Measurements from ENCODE around the gene DDR2.

DDR2 gene

DNA sequence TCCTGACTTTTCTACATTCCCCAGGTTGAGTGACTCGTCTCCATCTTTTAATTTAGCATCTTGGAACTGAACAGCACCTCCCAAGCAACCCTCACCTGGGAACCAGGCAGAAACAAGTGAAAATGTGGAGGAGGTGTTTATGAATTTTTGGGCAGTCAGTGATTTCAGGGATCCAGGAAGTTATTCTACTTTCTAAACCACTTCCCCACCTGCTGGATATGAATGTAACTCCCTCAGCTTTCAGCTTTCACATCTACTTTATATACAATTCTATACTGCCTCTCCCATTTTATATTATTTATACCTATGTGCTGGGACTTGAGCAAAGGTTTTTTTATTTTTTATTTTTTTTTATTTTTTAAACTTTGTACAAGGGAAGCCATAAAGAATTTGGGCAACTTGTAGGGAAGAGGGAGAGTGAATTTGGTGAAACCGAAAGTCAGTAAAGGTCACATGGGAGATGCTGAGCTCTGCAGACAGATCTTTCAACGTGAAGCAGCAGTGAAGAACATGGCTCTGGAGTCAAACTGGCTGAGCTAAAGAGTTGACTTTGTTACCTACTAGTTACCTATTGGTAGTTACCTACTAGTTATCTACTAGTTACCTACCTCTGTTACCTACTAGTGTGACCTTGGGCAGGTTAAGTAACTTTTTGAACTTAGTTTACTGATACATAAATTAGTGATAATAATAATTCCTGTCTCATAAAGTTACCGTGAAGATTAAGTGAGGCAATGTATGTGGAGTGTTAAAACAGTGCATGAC is 45.5 kb downstream of the DDR2 start:
- Histone ChIP-seq H3K9ac (no peak overlapping the region), H4K20me1 (ENCODE audit: insufficient read depth) (no peaks in the 10 kb centered on the region), H3K36me3 (ENCODE audit: insufficient read depth) (no peaks in the 10 kb centered on the region), H2AFZ (ENCODE audit: low read depth) (no peak overlapping the region), H3K27me3 (ENCODE audit: insufficient read depth, low read depth) (no peaks in the 10 kb centered on the region), H3K27ac (no peak overlapping the region), H3K4me1 (ENCODE audit: low read depth, poor library complexity, severe bottlenecking) (peaks cover 10% of the 10 kb centered on the region), H3K79me2 (ENCODE audit: insufficient read depth, low read depth) (no peaks in the 10 kb centered on the region), H3K4me3 (IDR thresholded peaks at IDR 0.05; ENCODE audit: insufficient read depth, low read depth, low read length) (no peak overlapping the region), H3K4me2 (peak overlapping the region; percentile 27; the same call in 1 of the 2 replicates)
- TF ChIP-seq, protein P1, sequence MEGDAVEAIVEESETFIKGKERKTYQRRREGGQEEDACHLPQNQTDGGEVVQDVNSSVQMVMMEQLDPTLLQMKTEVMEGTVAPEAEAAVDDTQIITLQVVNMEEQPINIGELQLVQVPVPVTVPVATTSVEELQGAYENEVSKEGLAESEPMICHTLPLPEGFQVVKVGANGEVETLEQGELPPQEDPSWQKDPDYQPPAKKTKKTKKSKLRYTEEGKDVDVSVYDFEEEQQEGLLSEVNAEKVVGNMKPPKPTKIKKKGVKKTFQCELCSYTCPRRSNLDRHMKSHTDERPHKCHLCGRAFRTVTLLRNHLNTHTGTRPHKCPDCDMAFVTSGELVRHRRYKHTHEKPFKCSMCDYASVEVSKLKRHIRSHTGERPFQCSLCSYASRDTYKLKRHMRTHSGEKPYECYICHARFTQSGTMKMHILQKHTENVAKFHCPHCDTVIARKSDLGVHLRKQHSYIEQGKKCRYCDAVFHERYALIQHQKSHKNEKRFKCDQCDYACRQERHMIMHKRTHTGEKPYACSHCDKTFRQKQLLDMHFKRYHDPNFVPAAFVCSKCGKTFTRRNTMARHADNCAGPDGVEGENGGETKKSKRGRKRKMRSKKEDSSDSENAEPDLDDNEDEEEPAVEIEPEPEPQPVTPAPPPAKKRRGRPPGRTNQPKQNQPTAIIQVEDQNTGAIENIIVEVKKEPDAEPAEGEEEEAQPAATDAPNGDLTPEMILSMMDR (conservative IDR thresholded peaks at IDR 0.05; ENCODE audit: low read depth, low read length) = no peak; the same call in 1 of the 2 replicates

DNA sequence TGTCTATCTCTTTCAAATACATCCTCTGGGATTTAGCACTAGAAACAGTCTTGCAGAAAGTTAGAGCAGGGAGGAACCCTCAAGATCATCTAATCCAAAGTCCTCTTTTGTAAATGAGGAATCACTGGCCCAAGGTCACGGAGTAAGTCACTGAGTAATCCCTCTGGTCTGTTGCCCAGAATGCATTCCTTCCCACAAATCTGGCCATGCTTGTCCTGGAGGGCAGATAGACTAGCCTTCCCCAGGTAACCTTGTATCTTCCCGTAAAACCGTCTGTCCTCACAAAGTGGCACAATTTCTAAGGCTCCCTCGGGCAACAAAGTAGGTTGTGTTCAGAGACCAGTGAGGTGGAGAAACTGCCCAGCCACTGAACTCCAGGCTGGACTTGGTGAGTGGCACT is 46.2 kb downstream of the DDR2 start:
- Histone ChIP-seq H3K4me2 (peak overlapping the region; percentile 27; the same call in 1 of the 2 replicates), H3K9ac (no peak overlapping the region), H3K27ac (no peak overlapping the region), H3K4me3 (IDR thresholded peaks at IDR 0.05; ENCODE audit: insufficient read depth, low read depth, low read length) (no peak overlapping the region), H3K27me3 (ENCODE audit: insufficient read depth, low read depth) (no peaks in the 10 kb centered on the region), H3K36me3 (ENCODE audit: insufficient read depth) (no peaks in the 10 kb centered on the region), H4K20me1 (ENCODE audit: insufficient read depth) (no peaks in the 10 kb centered on the region), H3K4me1 (ENCODE audit: low read depth, poor library complexity, severe bottlenecking) (peaks cover 10% of the 10 kb centered on the region), H3K79me2 (ENCODE audit: insufficient read depth, low read depth) (no peaks in the 10 kb centered on the region), H2AFZ (ENCODE audit: low read depth) (no peak overlapping the region)
- TF ChIP-seq, protein P1 (conservative IDR thresholded peaks at IDR 0.05; ENCODE audit: low read depth, low read length) = no peak

DNA sequence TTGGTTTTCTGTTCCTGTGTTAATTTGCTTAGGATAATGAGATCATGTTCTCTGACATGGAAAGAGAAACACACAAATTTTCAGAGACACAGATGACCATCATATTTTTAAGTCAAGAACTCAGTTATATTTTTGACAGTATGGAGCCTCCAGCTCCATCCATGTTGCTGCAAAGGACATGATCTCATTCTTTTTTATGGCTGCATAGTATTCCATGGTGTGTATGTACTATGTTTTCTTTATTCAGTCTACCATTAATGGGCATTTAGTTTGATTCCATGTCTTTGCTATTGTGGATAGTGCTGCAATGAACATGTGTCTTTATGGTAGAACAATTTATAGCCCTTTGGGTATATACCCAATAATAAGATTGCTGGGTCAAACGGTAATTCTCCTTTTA is 47.0 kb downstream of the DDR2 start:
- H3K79me2 ChIP-seq (ENCODE audit: insufficient read depth, low read depth) = no peaks in the 10 kb centered on the region
- H3K27me3 ChIP-seq (ENCODE audit: insufficient read depth, low read depth) = no peaks in the 10 kb centered on the region
- no peak overlapping the region for H3K4me3 ChIP-seq (IDR thresholded peaks at IDR 0.05; ENCODE audit: insufficient read depth, low read depth, low read length)
- TF ChIP-seq, protein P1 (conservative IDR thresholded peaks at IDR 0.05; ENCODE audit: low read depth, low read length) = no peak
- peaks cover 10% of the 10 kb centered on the region for H3K4me1 ChIP-seq (ENCODE audit: low read depth, poor library complexity, severe bottlenecking)
- H3K9ac ChIP-seq = no peak overlapping the region
- H2AFZ ChIP-seq (ENCODE audit: low read depth) = no peak overlapping the region
- no peaks in the 10 kb centered on the region for H3K36me3 ChIP-seq (ENCODE audit: insufficient read depth)
- H3K4me2 ChIP-seq = no peak overlapping the region
- H4K20me1 ChIP-seq (ENCODE audit: insufficient read depth) = no peaks in the 10 kb centered on the region
- no peak overlapping the region for H3K27ac ChIP-seq

DNA sequence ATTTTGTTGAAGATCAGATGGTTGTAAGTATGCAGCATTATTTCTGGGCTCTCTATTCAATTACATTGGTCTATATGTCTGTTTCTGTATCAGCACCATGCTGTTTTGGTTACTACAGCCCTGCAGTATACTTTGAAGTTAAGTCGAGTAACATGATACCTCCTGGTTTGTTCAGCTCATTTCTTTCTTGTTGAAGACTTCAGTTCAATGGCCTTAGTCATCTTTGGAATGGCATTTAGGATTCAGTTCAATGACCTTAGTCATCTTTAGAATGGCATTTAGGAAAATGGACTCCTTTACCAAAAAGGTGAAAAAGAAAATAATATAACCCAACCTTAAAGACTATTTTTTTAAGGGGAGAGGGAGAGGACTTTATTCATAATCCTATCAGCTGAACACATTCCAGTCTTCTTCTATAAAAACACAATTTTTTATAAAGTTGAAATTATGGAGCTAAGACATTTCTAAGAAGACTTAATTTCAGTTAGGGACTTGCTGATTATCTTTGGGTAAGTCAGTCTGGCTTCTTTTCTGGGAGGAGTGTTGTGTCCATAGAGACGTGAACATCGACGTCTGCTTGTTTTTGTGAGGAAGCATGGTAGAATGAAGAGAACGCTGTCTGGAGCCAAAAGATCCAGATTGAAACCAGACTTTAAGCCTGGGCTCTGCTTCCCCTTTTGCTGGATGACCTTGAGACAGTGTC is 48.3 kb downstream of the DDR2 start:
- Histone ChIP-seq H3K27ac (no peak overlapping the region), H3K79me2 (ENCODE audit: insufficient read depth, low read depth) (no peaks in the 10 kb centered on the region), H3K27me3 (ENCODE audit: insufficient read depth, low read depth) (no peaks in the 10 kb centered on the region), H3K4me2 (no peak overlapping the region), H3K9ac (no peak overlapping the region), H3K4me1 (ENCODE audit: low read depth, poor library complexity, severe bottlenecking) (peaks cover 10% of the 10 kb centered on the region), H3K4me3 (IDR thresholded peaks at IDR 0.05; ENCODE audit: insufficient read depth, low read depth, low read length) (no peak overlapping the region), H3K36me3 (ENCODE audit: insufficient read depth) (no peaks in the 10 kb centered on the region), H4K20me1 (ENCODE audit: insufficient read depth) (no peaks in the 10 kb centered on the region), H2AFZ (ENCODE audit: low read depth) (no peak overlapping the region)
- TF ChIP-seq, protein P1 (conservative IDR thresholded peaks at IDR 0.05; ENCODE audit: low read depth, low read length) = no peak

Measured in KMS-11 (cell line).